ENCODE data around the gene IL22RA1. TPM values are rescaled to one million over a fixed set of nuclear protein-coding genes. Genes with fewer than 3 reads are reported as not detected.

IL22RA1 gene
- total and polyA plus RNA-seq, 10 of the 15 experiments (the other 5 are each of a cell fraction or from before 2014, with no cell fraction given): not detected

DNA sequence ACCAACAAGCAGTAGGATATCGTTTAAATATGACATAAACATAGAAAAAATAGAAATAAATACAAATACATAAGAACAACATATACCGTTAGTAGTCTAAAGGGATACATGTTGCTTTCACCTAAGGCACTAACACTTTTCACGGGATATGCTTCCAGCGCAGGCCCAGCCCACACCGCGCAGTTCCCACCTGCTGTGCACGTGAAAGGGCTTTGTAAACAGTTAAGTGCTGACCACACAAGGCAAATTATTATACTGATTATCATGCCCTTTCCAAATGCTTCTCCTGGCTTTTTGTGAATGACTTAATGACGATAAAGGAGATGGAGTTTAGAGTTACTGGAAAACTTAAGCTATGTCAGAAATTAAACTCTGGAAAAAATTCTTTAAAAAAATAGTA, 11.3 kb upstream of the IL22RA1 start:
- BruUV-seq (replicated peaks): no TSS peak
- no peak for TF ChIP-seq DPF2 (IDR thresholded peaks at IDR 0.05)
- no peak for TF ChIP-seq NFYB (IDR thresholded peaks at IDR 0.05; ENCODE audit: insufficient read depth, low read depth, low read length)
- TF ChIP-seq STAT1 (conservative IDR thresholded peaks at IDR 0.05): no peak
- no peak for TF ChIP-seq EGR1 (IDR thresholded peaks at IDR 0.05; ENCODE audit: borderline replicate concordance in 1 of 2, low read depth in 2 of 2, low read length in 2 of 2)
- TF ChIP-seq BMI1 (IDR thresholded peaks at IDR 0.05; ENCODE audit: borderline replicate concordance): no peak
- no peak for TF ChIP-seq KAT2A (conservative IDR thresholded peaks at IDR 0.05; ENCODE audit: control insufficient read depth, low read depth, low read length)
- no peak for TF ChIP-seq MYC (IDR thresholded peaks at IDR 0.05; ENCODE audit: insufficient read depth, insufficient read length, insufficient replicate concordance, low read length, severe bottlenecking)
- no peak for TF ChIP-seq BACH1 (IDR thresholded peaks at IDR 0.05; ENCODE audit: borderline replicate concordance)
- TF ChIP-seq SUPT20H (IDR thresholded peaks at IDR 0.05; ENCODE audit: borderline replicate concordance, control insufficient read depth, low read depth, low read length): no peak
- no peak for TF ChIP-seq HCFC1 (IDR thresholded peaks at IDR 0.05; ENCODE audit: low read length)
- no peak for TF ChIP-seq CTCF (IDR thresholded peaks at IDR 0.05 in 2 of 3, conservative IDR thresholded peaks at IDR 0.05 in 1 of 3; ENCODE audit: control insufficient read depth in 2 of 3, extremely low read depth in 1 of 3, insufficient read depth in 1 of 3, low read depth in 3 of 3, low read length in 3 of 3)
- TF ChIP-seq SIX5 (IDR thresholded peaks at IDR 0.05; ENCODE audit: low read depth, low read length, severe bottlenecking): no peak
- RAD21 ChIA-PET (ENCODE audit: unreplicated experiment): interaction anchor here (0.9 to 4.9 kb wide), 6 partner anchors 36 to 238 kb away, joined by 3 to 80 read pairs (median 6); no protein-coding TSS in a partner anchor

More for the DNA sequence above, 11.3 kb upstream of the IL22RA1 start:
- Histone ChIP-seq H3K27ac (ENCODE audit: control insufficient read depth, insufficient read depth) (no peak overlapping the region), H3K4me2 (ENCODE audit: control insufficient read depth, insufficient read depth) (no peak overlapping the region), H3K4me3 (no peak overlapping the region), H2AFZ (ENCODE audit: control insufficient read depth, low read depth, low read length) (no peak overlapping the region), H3K9ac (ENCODE audit: control insufficient read depth, insufficient read depth, low read length) (no peak overlapping the region), H3K27me3 (replicated peaks in 1 of 2; ENCODE audit: control insufficient read depth in 2 of 2, insufficient read depth in 2 of 2, low read length in 1 of 2) (peaks cover 0 to 3% of the 10 kb centered on the region in 2 experiments; a peak in 2 of 4 replicates), H3K4me1 (ENCODE audit: control insufficient read depth, insufficient read depth, low read length) (peaks cover 11% of the 10 kb centered on the region), H3K9me3 (replicated peaks; ENCODE audit: control insufficient read depth, insufficient read depth, low read length) (no peaks in the 10 kb centered on the region), H4K20me1 (ENCODE audit: control insufficient read depth, insufficient read depth) (no peaks in the 10 kb centered on the region; the same call in 1 of the 2 replicates), H3K79me2 (ENCODE audit: control insufficient read depth, insufficient read depth, low read length) (no peaks in the 10 kb centered on the region), H3K36me3 (ENCODE audit: control insufficient read depth in 2 of 2, insufficient read depth in 2 of 2, low read length in 1 of 2) (no peaks in the 10 kb centered on the region)
- FAIRE-seq (no peak), DNase-seq (ENCODE audit: low read depth, low spot score) (no peak), ATAC-seq (no peak)
- 85% methylated on average over 8 of the region's 8 CpGs for WGBS (ENCODE audit: insufficient coverage, insufficient replicate concordance, low lambda C conversion rate, missing lambda C conversion rate)
- in situ Hi-C loops (cut with MboI) (no loop called here), intact Hi-C loops (cut with micrococcal nuclease; ENCODE audit: unreplicated experiment) (loop anchor here (5.0 kb wide), 1 partner anchor 82 kb away; no protein-coding TSS in a partner anchor)
- ChIA-PET SMC1A (ENCODE audit: uncharacterized antibody, unreplicated experiment) (interaction anchor here (1.5 to 9.5 kb wide), 3 partner anchors 36 to 239 kb away, joined by 7 to 104 read pairs (median 10); no protein-coding TSS in a partner anchor), POLR2A (interaction anchor here (0.8 kb wide), 1 partner anchor 31 kb away, joined by 4 read pairs; no protein-coding TSS in a partner anchor), CTCF (interaction anchor here (0.8 to 10.4 kb wide), 10 partner anchors 31 to 534 kb away, joined by 3 to 134 read pairs (median 4); partner anchors contain the start of gene NIPAL3)
